DOHH2 (cell line): ENCODE results near the gene LKAAEAR1.

Experiments
- H3F3A ChIP-seq: fragments of 200-600 bp; sonication (generic), shearing (Covaris generic); 2 replicates; pipeline ENCODE4 v1.6.0; 2016; ENCODE audit warnings: antibody characterized with exemption, mild to moderate bottlenecking; ENCODE audit not compliant: control insufficient read depth, insufficient read depth
- H3K27ac ChIP-seq: fragments of 200-600 bp; sonication (generic); 2 replicates; pipeline ENCODE4 v1.5.1; 2014; ENCODE audit warnings: low read depth, mild to moderate bottlenecking, low read length, moderate library complexity
- H3K27me3 ChIP-seq: fragments of 200-600 bp; sonication (generic); 2 replicates; pipeline ENCODE4 v1.6.1; 2014; ENCODE audit warnings: mild to moderate bottlenecking, low read length, mixed read lengths; ENCODE audit not compliant: control insufficient read depth
- H3K36me3 ChIP-seq: fragments of 200-600 bp; sonication (generic); 2 replicates; pipeline ENCODE4 v1.6.1; 2014; ENCODE audit warnings: mild to moderate bottlenecking, low read length, moderate library complexity, mixed read lengths; ENCODE audit not compliant: control insufficient read depth
- H3K4me1 ChIP-seq: fragments of 200-600 bp; sonication (generic); 2 replicates; pipeline ENCODE4 v1.6.1; 2014; ENCODE audit warnings: mild to moderate bottlenecking, low read length, mixed read lengths; ENCODE audit not compliant: control insufficient read depth
- H3K4me2 ChIP-seq: fragments of 200-600 bp; sonication (generic); 2 replicates; pipeline ENCODE4 v1.6.0; 2014; ENCODE audit warnings: mild to moderate bottlenecking, low read length, moderate library complexity
- H3K4me3 ChIP-seq: fragments of 200-600 bp; sonication (generic); 2 replicates; pipeline ENCODE4 v1.5.1; 2014; ENCODE audit warnings: mild to moderate bottlenecking, low read length, mixed read lengths
- H3K79me2 ChIP-seq: fragments of 200-600 bp; sonication (generic); 2 replicates; pipeline ENCODE4 v1.6.1; 2014; ENCODE audit warnings: mild to moderate bottlenecking, low read length, mixed read lengths; ENCODE audit not compliant: control insufficient read depth
- H3K9me2 ChIP-seq: fragments of 200-600 bp; sonication (generic); replicated peaks from 2 replicates; pipeline ENCODE4 v1.6.1; 2014; ENCODE audit warnings: mild to moderate bottlenecking, low read length, mixed read lengths; ENCODE audit not compliant: control insufficient read depth
- H3K9me3 ChIP-seq: fragments of 200-600 bp; sonication (generic); 2 replicates; pipeline ENCODE4 v1.6.1; 2014; ENCODE audit warnings: antibody characterized with exemption, low read length, mixed read lengths; ENCODE audit not compliant: control insufficient read depth, insufficient read depth
- H4K20me1 ChIP-seq: fragments of 200-600 bp; sonication (generic); 2 replicates; pipeline ENCODE4 v1.6.0; 2014; ENCODE audit warnings: low read depth, mild to moderate bottlenecking, antibody characterized with exemption, low read length, moderate library complexity; ENCODE audit not compliant: control insufficient read depth, insufficient read depth
- EZH2phosphoT487 ChIP-seq: fragments of 200-600 bp; sonication (generic); IDR thresholded peaks from 2 replicates; pipeline ENCODE4 v1.6.1; 2017; ENCODE audit warnings: borderline replicate concordance, mild to moderate bottlenecking, antibody characterized with exemption, low read length, moderate library complexity, mixed read lengths
- TF ChIP-seq, protein P1 (sequence below): fragments of 200-600 bp; sonication (generic); IDR thresholded peaks from one replicate; pipeline ENCODE4 v1.5.1; 2014; ENCODE audit warnings: antibody characterized with exemption, mild to moderate bottlenecking, low read depth, low read length; ENCODE audit not compliant: poor library complexity, severe bottlenecking

LKAAEAR1 gene, protein sequence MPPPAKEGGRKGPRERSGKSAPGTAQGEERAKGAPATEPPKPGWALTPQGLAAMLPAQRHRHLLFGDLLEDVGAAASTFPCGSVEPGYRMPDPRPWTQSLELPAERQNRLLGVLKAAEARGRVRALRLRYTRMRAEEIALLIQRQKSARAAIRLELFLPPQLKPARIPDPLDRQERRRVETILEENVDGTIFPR

DNA sequence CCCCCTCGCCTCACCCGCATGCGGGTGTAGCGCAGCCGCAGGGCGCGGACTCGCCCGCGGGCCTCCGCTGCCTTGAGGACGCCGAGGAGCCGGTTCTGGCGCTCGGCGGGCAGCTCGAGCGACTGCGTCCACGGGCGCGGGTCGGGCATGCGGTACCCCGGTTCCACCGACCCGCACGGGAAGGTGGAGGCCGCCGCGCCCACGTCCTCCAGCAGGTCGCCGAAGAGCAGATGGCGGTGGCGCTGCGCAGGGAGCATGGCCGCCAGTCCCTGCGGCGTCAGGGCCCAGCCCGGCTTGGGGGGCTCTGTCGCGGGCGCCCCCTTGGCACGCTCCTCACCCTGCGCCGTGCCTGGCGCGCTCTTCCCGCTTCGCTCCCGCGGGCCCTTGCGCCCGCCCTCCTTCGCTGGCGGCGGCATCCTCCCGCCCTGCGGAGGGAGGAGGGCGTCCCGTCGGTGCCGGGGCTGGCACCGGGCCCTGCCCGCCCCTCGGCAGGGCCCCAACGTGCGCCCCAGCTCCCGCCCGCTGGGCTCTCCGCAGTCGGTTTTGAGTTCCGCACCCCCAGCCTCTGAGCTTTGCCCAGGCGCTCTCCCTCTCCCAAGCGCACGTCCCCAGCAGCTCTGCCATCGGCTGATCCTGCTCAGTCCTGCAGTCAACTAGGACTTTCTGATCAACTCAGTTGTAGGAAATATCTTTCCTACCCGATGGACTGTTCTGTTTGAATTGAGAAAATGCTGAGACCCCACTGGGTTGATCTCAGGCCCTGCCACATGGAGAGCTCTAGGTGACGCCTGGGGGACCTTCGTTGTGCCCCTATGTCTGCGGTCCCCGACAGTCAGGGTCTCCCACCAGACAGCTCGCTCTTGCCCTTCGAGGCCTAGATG is at the start of gene LKAAEAR1:
Gene LKAAEAR1, minus strand, starts transcription at position 595 of the 881 bp plus-strand sequence. Its CDS starts 179 bp downstream, at position 416.
- H3K36me3 ChIP-seq: peaks cover 3% of the 10 kb centered on the region
- H3F3A ChIP-seq: peaks cover 10% of the 10 kb centered on the region; the same call in 1 of the 2 replicates
- peaks cover 31% of the 10 kb centered on the region for H3K4me1 ChIP-seq
- H3K27me3 ChIP-seq: peaks cover 26% of the 10 kb centered on the region
- peak within 1 kb of the TSS; percentile 48 for H3K4me3 ChIP-seq
- H4K20me1 ChIP-seq: no peaks in the 10 kb centered on the region
- peaks cover 2% of the 10 kb centered on the region for H3K79me2 ChIP-seq
- TF ChIP-seq EZH2phosphoT487: no peak
- TF ChIP-seq, protein P1, sequence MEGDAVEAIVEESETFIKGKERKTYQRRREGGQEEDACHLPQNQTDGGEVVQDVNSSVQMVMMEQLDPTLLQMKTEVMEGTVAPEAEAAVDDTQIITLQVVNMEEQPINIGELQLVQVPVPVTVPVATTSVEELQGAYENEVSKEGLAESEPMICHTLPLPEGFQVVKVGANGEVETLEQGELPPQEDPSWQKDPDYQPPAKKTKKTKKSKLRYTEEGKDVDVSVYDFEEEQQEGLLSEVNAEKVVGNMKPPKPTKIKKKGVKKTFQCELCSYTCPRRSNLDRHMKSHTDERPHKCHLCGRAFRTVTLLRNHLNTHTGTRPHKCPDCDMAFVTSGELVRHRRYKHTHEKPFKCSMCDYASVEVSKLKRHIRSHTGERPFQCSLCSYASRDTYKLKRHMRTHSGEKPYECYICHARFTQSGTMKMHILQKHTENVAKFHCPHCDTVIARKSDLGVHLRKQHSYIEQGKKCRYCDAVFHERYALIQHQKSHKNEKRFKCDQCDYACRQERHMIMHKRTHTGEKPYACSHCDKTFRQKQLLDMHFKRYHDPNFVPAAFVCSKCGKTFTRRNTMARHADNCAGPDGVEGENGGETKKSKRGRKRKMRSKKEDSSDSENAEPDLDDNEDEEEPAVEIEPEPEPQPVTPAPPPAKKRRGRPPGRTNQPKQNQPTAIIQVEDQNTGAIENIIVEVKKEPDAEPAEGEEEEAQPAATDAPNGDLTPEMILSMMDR: no peak
- H3K4me2 ChIP-seq: peak within 1 kb of the TSS; percentile 58
- H3K9me3 ChIP-seq: peaks cover 7% of the 10 kb centered on the region; the same call in 1 of the 2 replicates
- H3K9me2 ChIP-seq: no peaks in the 10 kb centered on the region
- H3K27ac ChIP-seq: no peak within 1 kb of the TSS

DNA sequence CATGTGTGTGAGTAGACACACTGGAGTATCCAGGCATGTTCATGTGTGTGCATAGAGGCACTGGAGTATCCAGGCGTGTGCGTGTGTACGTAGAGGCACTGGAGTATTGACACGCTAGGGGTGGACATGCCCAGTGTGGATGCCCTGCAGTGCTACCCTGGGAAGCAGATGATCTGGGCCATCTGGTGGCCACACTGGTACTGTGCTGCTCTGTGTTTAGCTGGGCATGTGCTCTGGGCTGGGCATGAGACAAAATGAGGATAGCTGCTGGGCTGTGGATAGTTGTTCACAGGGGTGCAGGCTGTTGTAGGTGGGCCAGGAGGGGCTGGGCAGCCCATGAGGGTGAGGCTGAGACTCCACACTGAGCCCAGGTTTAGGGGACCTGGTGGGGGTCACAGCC is 47.2 kb upstream of the LKAAEAR1 start:
- TF ChIP-seq EZH2phosphoT487: no peak
- TF ChIP-seq, protein P1: no peak
- Histone ChIP-seq H3K9me2 (no peaks in the 10 kb centered on the region), H4K20me1 (no peaks in the 10 kb centered on the region), H3K4me3 (no peak overlapping the region), H3F3A (peaks cover 7% of the 10 kb centered on the region), H3K4me2 (no peak overlapping the region), H3K9me3 (no peaks in the 10 kb centered on the region; the same call in 1 of the 2 replicates), H3K27ac (no peak overlapping the region), H3K79me2 (no peaks in the 10 kb centered on the region), H3K4me1 (no peaks in the 10 kb centered on the region), H3K36me3 (no peaks in the 10 kb centered on the region), H3K27me3 (0 out of 2 replicates have a peak, but pooled peaks cover 2% of the 10 kb centered on the region)

DNA sequence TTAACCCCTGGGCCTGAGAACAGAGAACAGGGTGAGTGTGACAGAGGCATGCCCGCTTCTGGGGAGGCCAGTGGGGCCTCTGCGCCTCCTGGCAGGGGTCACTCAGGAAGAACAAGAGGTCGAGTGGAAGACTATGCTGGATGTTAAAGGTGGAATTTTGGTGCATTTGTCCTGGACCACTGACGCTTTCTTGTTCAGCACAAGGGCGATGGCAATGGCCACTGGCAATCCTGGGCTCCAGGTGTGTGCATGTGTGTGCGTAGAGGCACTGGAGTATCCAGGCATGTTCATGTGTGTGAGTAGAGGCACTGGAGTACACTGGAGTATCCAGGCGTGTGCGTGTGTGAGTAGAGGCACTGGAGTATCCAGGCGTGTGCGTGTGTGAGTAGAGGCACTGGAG is 46.7 kb upstream of the LKAAEAR1 start:
- no peaks in the 10 kb centered on the region for H3K79me2 ChIP-seq

More for the DNA sequence above, 46.7 kb upstream of the LKAAEAR1 start:
- H3K27me3 ChIP-seq: 0 out of 2 replicates have a peak, but pooled peaks cover 2% of the 10 kb centered on the region
- no peak overlapping the region for H3K4me3 ChIP-seq
- no peaks in the 10 kb centered on the region for H4K20me1 ChIP-seq
- H3K9me3 ChIP-seq: no peaks in the 10 kb centered on the region; the same call in 1 of the 2 replicates
- H3F3A ChIP-seq: peaks cover 7% of the 10 kb centered on the region
- H3K36me3 ChIP-seq: no peaks in the 10 kb centered on the region
- H3K27ac ChIP-seq: no peak overlapping the region
- no peak for TF ChIP-seq EZH2phosphoT487
- TF ChIP-seq, protein P1: no peak
- no peaks in the 10 kb centered on the region for H3K4me1 ChIP-seq
- no peak overlapping the region for H3K4me2 ChIP-seq
- H3K9me2 ChIP-seq: no peaks in the 10 kb centered on the region
